Sigmoid colon (tissue), 7 donors: ENCODE results near the gene FKBP7. TPM values are rescaled to one million over a fixed set of nuclear protein-coding genes. Genes with fewer than 3 reads are reported as not detected.

ENCODE experiments used
- DNase-seq: peaks from one replicate; pipeline ENCODE4 v3.0.0-alpha.2; 2019
- H3K27ac ChIP-seq, 4 donors: fragments of 200-600 bp; sonication (generic); one replicate each; pipeline ENCODE4 v1.5.1; 2016 to 2019; ENCODE audit warnings: mild to moderate bottlenecking in 1 of 4
- H3K27me3 ChIP-seq, 3 donors: fragments of 200-600 bp; sonication (generic); one replicate each; pipeline ENCODE4 v1.5.1; 2019; ENCODE audit warnings: mild to moderate bottlenecking in 1 of 3
- H3K36me3 ChIP-seq, 4 donors: fragments of 200-600 bp; sonication (generic); one replicate each; pipeline ENCODE4 v1.5.1; 2016 to 2019
- H3K4me1 ChIP-seq, 4 donors: fragments of 200-600 bp; sonication (generic); one replicate each; pipeline ENCODE4 v1.5.1; 2017 to 2019
- H3K4me3 ChIP-seq, 4 donors: fragments of 200-600 bp; sonication (generic); one replicate each; pipeline ENCODE4 v1.5.1; 2017 to 2019; ENCODE audit warnings: mild to moderate bottlenecking in 2 of 4, moderate library complexity in 1 of 4
- H3K9me3 ChIP-seq, 4 donors: fragments of 200-600 bp in 3 of 4; sonication (generic) in 3 of 4; one replicate each; pipeline versions ENCODE4 v1.5.1 to v1.6.1; 2013 to 2019
- EP300 ChIP-seq, 4 donors: sonication (generic); formaldehyde crosslinking; IDR thresholded peaks; one replicate each; pipeline ENCODE4 v1.6.1; 2017; ENCODE audit warnings: antibody characterized with exemption in 4 of 4
- POLR2A ChIP-seq, 2 donors: fragments of 450-650 bp; IDR thresholded peaks; one replicate each; pipeline ENCODE4 v1.6.1; 2016; ENCODE audit warnings: antibody characterized with exemption in 2 of 2, mild to moderate bottlenecking in 2 of 2, moderate library complexity in 2 of 2
- POLR2AphosphoS5 ChIP-seq, 4 donors: sonication (generic); formaldehyde crosslinking; IDR thresholded peaks; one replicate each; pipeline ENCODE4 v1.6.1; 2017; ENCODE audit warnings: antibody characterized with exemption in 4 of 4
- WGBS, 2 donors: extraction: QIAGEN DNeasy Blood & Tissue Kit; methylation state at CpG; one replicate each; pipeline ENCODE4 v1.1.7; 2013; 5-methylcytosine and 5-hydroxymethylcytosine counted together
- intact Hi-C: fragments of 100-400 bp; cut with DNase I; formaldehyde crosslinking; loops from one replicate; pipeline ENCODE4 v1.15.1; 2023
- polyA plus RNA-seq, 3 donors: library from polyadenylated mRNA; stranded (reverse); fragments of 200-250 nt; gene quantifications; one replicate each; pipeline ENCODE4 v1.2.3, GENCODE V29; 2013
- total RNA-seq, 4 donors: library from RNA; depleted of rRNA; stranded (reverse); fragments of >200 nt; gene quantifications; one replicate each; pipeline ENCODE4 v1.1.0, GENCODE V29; 2016
- TF ChIP-seq, protein P1 (sequence below), 4 experiments: fragments of 450-650 bp in 3 of 4; fragments of 200-600 bp in 1 of 4; IDR thresholded peaks; one replicate each; pipeline ENCODE4 v1.5.1; 2016 to 2019; ENCODE audit warnings: antibody characterized with exemption in 4 of 4, mild to moderate bottlenecking in 3 of 4, moderate library complexity in 2 of 4
- donor health status: healthy with polysubstance abuse.
- donor health status: Bipolar disorder and iron deficiency.
- donor health status: healthy.

Gene FKBP7
- total and polyA plus RNA-seq, 7 donors, result 1.2 to 26.7 (median 19.9) TPM

DNA sequence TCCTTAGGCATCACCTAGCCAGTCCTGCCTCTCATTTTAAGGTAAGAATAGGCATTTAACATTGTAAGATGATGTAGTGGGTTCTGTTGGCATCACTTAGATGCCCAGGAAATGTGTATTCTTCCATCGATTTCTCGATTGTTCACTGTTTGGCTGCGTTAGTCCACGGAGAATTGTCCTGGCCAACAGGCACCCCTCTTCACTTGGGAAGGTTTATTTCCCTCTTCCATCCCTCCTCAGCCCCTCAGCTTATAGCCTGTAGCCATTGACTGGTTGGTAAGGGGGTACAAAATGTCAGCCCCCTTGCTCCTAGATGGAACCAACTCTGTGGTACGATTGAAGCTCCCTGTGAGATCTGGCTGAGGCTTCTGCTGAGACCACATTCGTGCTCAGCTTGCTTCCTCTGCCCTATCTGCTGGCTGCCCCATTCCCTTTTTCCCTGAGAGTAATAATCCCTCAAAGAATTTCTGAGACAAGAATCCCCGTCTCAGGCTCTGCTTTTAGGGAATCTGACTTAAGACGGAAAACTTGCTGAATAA lies 45.3 kb upstream of the FKBP7 start:
- Histone ChIP-seq H3K36me3 (peaks cover 0 to 9% (median 0%) of the 10 kb centered on the region in 4 donors), H3K4me1 (peaks cover 0 to 12% (median 3%) of the 10 kb centered on the region in 4 donors), H3K9me3 (no peaks in the 10 kb centered on the region), H3K4me3 (peak overlapping the region; percentile 42 to 61 (median 57)), H3K27me3 (no peaks in the 10 kb centered on the region), H3K27ac (peak overlapping the region; percentile 71 to 80 (median 76))
- no peak for DNase-seq
- intact Hi-C loops, result loop anchor here (2.0 kb wide), 2 partner anchors 43 to 73 kb away; partner anchors contain the start of genes PJVK, PLEKHA3 and PRKRA
- TF ChIP-seq, protein P1, sequence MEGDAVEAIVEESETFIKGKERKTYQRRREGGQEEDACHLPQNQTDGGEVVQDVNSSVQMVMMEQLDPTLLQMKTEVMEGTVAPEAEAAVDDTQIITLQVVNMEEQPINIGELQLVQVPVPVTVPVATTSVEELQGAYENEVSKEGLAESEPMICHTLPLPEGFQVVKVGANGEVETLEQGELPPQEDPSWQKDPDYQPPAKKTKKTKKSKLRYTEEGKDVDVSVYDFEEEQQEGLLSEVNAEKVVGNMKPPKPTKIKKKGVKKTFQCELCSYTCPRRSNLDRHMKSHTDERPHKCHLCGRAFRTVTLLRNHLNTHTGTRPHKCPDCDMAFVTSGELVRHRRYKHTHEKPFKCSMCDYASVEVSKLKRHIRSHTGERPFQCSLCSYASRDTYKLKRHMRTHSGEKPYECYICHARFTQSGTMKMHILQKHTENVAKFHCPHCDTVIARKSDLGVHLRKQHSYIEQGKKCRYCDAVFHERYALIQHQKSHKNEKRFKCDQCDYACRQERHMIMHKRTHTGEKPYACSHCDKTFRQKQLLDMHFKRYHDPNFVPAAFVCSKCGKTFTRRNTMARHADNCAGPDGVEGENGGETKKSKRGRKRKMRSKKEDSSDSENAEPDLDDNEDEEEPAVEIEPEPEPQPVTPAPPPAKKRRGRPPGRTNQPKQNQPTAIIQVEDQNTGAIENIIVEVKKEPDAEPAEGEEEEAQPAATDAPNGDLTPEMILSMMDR (IDR thresholded peaks at IDR 0.05), result no peak
- 29 to 32% methylated on average over 8 of the region's 8 CpGs for WGBS, 2 donors

DNA sequence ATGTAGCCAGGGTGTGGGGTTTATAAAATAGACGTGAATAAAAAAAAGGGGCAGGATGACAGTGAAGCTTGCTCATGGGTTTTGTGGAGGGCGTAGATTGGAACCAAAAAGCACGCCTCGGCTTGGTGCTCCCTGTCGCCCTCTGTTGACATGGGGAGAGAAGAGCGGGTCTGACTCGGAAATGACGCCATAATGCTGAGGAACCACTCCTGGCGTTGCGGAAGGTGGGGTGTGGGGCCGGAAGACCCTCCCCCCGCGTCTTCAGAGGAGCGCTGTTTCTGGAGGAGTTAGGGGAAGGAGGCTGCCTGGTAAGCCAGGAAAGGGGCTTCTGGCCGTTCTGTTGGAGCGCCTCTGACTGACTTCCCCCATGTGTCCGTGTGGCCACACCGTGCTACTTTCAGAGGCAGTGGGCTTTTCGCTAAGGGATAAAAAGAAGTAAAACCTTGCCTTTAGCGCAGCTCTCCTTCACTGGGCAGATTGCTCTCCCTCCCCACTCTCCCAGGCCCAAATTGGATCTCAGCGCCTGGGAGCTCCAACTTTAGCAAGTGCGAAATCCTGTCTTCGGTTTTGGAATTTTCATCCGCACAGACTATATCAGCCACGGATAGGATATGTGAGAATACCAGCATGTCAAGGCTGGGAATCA lies 44.7 kb upstream of the FKBP7 start:
- Histone ChIP-seq H3K4me1 (peaks cover 0 to 12% (median 3%) of the 10 kb centered on the region in 4 donors), H3K4me3 (peak overlapping the region; percentile 42 to 61 (median 57)), H3K27ac (peak overlapping the region; percentile 71 to 80 (median 76)), H3K36me3 (peaks cover 0 to 15% (median 3%) of the 10 kb centered on the region in 4 donors), H3K9me3 (no peaks in the 10 kb centered on the region), H3K27me3 (no peaks in the 10 kb centered on the region)
- WGBS, 2 donors, result 10 to 27% methylated on average over 25 of the region's 25 CpGs
- intact Hi-C loops, result loop anchor here (2.0 kb wide), 2 partner anchors 42 to 72 kb away; partner anchors contain the start of genes PJVK, PLEKHA3 and PRKRA
- DNase-seq, result peak; percentile 91
- TF ChIP-seq EP300 (IDR thresholded peaks at IDR 0.05), result no peak
- TF ChIP-seq, protein P1 (IDR thresholded peaks at IDR 0.05), result peak; percentile 44 to 73 (median 49)
- peak in 1 of 2 donors; percentile 14 for TF ChIP-seq POLR2A (IDR thresholded peaks at IDR 0.05)
- peak; percentile 64 to 82 (median 75) for TF ChIP-seq POLR2AphosphoS5 (IDR thresholded peaks at IDR 0.05)

DNA sequence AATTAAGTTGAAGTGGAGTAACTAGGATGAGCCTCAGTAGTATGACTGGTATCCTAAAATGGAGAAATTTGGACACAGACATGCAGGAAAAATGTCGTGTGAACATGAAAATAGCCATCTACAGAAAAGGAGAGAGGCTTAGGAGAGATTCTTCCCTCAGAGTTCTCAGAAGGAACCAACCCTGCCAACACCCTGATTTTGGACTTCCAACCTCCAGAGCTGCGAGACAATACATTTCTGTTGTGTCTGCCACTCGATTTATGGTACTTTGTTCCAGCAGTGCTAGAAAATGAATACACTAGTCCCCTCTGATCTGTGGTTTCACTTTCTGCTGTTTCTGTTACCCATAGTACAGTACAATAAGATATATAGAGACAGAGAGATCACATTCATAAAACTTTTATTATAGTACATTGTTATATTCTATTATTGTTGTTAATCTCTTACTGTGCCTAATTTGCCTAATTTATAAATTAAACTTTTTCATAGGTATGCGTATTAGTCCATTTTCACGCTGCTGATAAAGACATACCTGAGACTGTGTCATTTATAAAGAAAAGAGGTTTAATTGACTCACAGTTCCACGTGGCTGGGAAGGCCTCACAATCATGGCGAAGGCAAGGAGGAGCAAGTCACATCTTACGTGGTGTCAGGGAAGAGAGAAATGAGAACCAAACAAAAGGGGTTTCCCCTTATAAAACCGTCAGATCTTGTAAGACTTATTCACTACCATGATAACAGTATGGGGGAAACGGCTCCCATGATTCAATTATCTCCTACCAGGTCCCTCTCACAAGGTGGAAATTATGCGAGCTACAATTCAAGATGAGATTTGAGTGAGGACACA lies 43.1 kb upstream of the FKBP7 start:
- H3K4me1 ChIP-seq, result peaks cover 0 to 12% (median 3%) of the 10 kb centered on the region in 4 donors
- no peak overlapping the region for H3K27ac ChIP-seq
- DNase-seq, result no peak
- intact Hi-C loops, result loop anchor here (2.0 kb wide), 2 partner anchors 41 to 71 kb away; partner anchors contain the start of genes PJVK, PLEKHA3 and PRKRA
- H3K9me3 ChIP-seq, result no peaks in the 10 kb centered on the region
- no peaks in the 10 kb centered on the region for H3K27me3 ChIP-seq
- no peak for TF ChIP-seq EP300 (IDR thresholded peaks at IDR 0.05)
- TF ChIP-seq, protein P1 (IDR thresholded peaks at IDR 0.05), result no peak
- no peak for TF ChIP-seq POLR2AphosphoS5 (IDR thresholded peaks at IDR 0.05)
- TF ChIP-seq POLR2A (IDR thresholded peaks at IDR 0.05), result no peak
- peaks cover 0 to 24% (median 10%) of the 10 kb centered on the region in 4 donors for H3K36me3 ChIP-seq
- no peak overlapping the region for H3K4me3 ChIP-seq
- 85 to 86% methylated on average over 11 of the region's 11 CpGs for WGBS, 2 donors

DNA sequence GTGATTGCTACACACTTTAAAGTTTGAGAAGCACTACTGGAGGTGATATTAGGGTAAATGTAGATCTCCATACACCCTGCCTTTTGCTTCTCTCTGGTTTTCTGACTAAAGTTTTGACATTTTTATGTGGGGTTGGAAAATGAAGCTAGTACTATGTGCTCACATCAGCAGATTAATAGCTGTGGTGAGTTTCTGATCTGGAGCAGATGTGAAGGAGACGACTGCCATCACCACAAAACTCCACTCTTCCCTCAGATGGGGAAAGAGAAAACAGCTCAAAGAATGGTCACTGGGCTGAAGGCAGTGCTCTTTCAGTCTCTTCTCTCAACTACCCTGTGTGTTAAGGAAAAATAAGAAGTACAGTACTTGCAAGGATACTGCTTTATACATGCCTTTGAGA lies 39.1 kb upstream of the FKBP7 start:
- Histone ChIP-seq H3K4me1 (no peaks in the 10 kb centered on the region), H3K4me3 (no peak overlapping the region), H3K9me3 (no peaks in the 10 kb centered on the region), H3K27ac (no peak overlapping the region), H3K27me3 (no peaks in the 10 kb centered on the region), H3K36me3 (peaks cover 0 to 35% (median 10%) of the 10 kb centered on the region in 4 donors)
- no peak for TF ChIP-seq EP300 (IDR thresholded peaks at IDR 0.05)
- no peak for TF ChIP-seq POLR2AphosphoS5 (IDR thresholded peaks at IDR 0.05)
- TF ChIP-seq, protein P1 (IDR thresholded peaks at IDR 0.05), result no peak
- TF ChIP-seq POLR2A (IDR thresholded peaks at IDR 0.05), result no peak
- intact Hi-C loops, result no loop called here
- DNase-seq, result no peak
- 74 to 83% methylated on average over 1 of the region's 1 CpG for WGBS, 2 donors
